Measurements from ENCODE around the gene FBXO3.

DNA sequence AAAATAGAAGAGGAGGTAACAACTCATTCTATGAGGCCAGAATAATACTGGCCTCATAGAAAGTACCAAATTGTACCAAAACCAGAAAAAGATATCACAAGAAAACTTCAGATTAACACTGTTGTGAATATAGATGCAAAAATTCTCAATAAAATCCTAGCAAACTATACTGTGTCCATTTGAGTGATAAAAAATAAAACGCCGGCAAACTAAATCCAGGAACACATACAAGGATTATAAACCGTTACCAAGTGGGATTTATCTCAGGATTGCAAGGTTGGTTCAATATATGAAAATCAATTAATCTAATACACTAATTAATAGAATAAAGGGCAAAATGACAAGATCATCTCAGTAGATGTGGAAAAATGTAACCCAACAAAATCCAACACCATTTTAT is 23.6 kb upstream of the FBXO3 start:
- no peak for TF ChIP-seq TCF7L2 (IDR thresholded peaks at IDR 0.05; ENCODE audit: low read depth, low read length)
- TF ChIP-seq, protein P1, sequence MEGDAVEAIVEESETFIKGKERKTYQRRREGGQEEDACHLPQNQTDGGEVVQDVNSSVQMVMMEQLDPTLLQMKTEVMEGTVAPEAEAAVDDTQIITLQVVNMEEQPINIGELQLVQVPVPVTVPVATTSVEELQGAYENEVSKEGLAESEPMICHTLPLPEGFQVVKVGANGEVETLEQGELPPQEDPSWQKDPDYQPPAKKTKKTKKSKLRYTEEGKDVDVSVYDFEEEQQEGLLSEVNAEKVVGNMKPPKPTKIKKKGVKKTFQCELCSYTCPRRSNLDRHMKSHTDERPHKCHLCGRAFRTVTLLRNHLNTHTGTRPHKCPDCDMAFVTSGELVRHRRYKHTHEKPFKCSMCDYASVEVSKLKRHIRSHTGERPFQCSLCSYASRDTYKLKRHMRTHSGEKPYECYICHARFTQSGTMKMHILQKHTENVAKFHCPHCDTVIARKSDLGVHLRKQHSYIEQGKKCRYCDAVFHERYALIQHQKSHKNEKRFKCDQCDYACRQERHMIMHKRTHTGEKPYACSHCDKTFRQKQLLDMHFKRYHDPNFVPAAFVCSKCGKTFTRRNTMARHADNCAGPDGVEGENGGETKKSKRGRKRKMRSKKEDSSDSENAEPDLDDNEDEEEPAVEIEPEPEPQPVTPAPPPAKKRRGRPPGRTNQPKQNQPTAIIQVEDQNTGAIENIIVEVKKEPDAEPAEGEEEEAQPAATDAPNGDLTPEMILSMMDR (CRISPR knock-in tag; IDR thresholded peaks at IDR 0.05): no peak
- TF ChIP-seq, protein P2, sequence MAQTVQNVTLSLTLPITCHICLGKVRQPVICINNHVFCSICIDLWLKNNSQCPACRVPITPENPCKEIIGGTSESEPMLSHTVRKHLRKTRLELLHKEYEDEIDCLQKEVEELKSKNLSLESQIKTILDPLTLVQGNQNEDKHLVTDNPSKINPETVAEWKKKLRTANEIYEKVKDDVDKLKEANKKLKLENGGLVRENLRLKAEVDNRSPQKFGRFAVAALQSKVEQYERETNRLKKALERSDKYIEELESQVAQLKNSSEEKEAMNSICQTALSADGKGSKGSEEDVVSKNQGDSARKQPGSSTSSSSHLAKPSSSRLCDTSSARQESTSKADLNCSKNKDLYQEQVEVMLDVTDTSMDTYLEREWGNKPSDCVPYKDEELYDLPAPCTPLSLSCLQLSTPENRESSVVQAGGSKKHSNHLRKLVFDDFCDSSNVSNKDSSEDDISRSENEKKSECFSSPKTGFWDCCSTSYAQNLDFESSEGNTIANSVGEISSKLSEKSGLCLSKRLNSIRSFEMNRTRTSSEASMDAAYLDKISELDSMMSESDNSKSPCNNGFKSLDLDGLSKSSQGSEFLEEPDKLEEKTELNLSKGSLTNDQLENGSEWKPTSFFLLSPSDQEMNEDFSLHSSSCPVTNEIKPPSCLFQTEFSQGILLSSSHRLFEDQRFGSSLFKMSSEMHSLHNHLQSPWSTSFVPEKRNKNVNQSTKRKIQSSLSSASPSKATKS (CRISPR knock-in tag; IDR thresholded peaks at IDR 0.05): no peak
- TF ChIP-seq FOXK2 (IDR thresholded peaks at IDR 0.05): no peak
- TF ChIP-seq YY1 (IDR thresholded peaks at IDR 0.05; ENCODE audit: insufficient read depth, insufficient replicate concordance, low read depth, low read length): no peak

All from HepG2 (cell line).